Left ventricle myocardium inferior (tissue), 1 donor: ENCODE measurements around the gene SPTLC2. TPM values are rescaled to one million over a fixed set of nuclear protein-coding genes. Genes with fewer than 3 reads are reported as not detected.

ENCODE experiments used
- DNase-seq: peaks from one replicate; pipeline ENCODE4 v3.0.0-alpha.2; 2020
- H3K27ac ChIP-seq: fragments of 200-600 bp; replicated peaks from 2 replicates; pipeline ENCODE4 v1.8.0; 2021
- H3K27me3 ChIP-seq: fragments of 200-600 bp; 2 replicates; pipeline ENCODE4 v1.8.0; 2021; ENCODE audit warnings: low read depth
- H3K36me3 ChIP-seq: fragments of 200-600 bp; 2 replicates; pipeline ENCODE4 v1.8.0; 2021
- H3K4me1 ChIP-seq: fragments of 200-600 bp; 2 replicates; pipeline ENCODE4 v1.8.0; 2021
- H3K4me3 ChIP-seq: fragments of 200-600 bp; 2 replicates; pipeline ENCODE4 v1.8.0; 2021; ENCODE audit warnings: mild to moderate bottlenecking, moderate library complexity
- H3K9me3 ChIP-seq: fragments of 200-600 bp; replicated peaks from 2 replicates; pipeline ENCODE4 v1.8.0; 2021
- intact Hi-C: fragments of 100-400 bp; cut with micrococcal nuclease; formaldehyde crosslinking; loops from one replicate; pipeline ENCODE4 v1.11.0; 2022
- total RNA-seq: library from RNA; stranded (reverse); fragmentation: NEBNext Ultra II Directional; extraction: Animal tissue kit (Norgen Biotek cat#: 25700); gene quantifications from one replicate; pipeline ENCODE4 v1.2.1, GENCODE V29; 2021
- TF ChIP-seq, protein P1 (sequence below): fragments of 200-600 bp; IDR thresholded peaks from 2 replicates; pipeline ENCODE4 v1.8.0; 2021; ENCODE audit warnings: antibody characterized with exemption, mild to moderate bottlenecking, borderline replicate concordance
- donor health status: DM: no; HTN: yes; CAD: no; lungs with severe emphysema.

Gene SPTLC2
- total RNA-seq, 1 donor from 2014 or later: 11.5 TPM

DNA sequence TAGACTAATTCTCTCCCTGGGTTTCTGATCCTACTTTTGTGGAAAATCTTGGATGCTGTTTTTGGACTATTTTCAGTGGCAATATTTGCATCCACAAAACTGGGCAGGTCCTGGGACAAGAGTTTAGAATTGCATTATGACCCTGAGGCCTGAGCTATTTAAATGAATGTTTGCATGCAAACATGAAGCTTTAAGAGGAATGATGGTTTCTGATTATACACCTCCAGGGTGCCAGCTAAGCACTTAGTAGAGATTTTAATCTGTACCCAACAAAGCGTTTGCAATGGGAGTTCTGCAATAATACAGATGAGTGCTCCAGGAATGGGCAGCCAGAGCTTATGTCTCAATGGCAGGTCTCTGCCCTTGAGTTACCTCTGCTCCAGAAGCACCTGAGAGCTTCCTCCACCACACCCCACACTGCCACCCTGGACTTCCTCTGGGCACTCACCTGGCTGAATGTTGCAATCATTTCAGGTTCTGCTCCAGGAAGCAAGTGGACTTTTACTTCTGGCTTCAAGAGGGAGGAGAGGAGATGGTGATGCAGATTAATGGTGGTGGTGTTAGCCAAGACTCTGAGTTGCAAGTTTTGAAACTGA, 6.0 kb upstream of the SPTLC2 start:
- Histone ChIP-seq H3K27me3 (no peaks in the 10 kb centered on the region), H3K9me3 (no peaks in the 10 kb centered on the region), H3K36me3 (no peaks in the 10 kb centered on the region), H3K4me3 (no peak overlapping the region), H3K27ac (no peak overlapping the region), H3K4me1 (no peaks in the 10 kb centered on the region)
- no peak for DNase-seq
- intact Hi-C loops: no loop called here
- TF ChIP-seq, protein P1, sequence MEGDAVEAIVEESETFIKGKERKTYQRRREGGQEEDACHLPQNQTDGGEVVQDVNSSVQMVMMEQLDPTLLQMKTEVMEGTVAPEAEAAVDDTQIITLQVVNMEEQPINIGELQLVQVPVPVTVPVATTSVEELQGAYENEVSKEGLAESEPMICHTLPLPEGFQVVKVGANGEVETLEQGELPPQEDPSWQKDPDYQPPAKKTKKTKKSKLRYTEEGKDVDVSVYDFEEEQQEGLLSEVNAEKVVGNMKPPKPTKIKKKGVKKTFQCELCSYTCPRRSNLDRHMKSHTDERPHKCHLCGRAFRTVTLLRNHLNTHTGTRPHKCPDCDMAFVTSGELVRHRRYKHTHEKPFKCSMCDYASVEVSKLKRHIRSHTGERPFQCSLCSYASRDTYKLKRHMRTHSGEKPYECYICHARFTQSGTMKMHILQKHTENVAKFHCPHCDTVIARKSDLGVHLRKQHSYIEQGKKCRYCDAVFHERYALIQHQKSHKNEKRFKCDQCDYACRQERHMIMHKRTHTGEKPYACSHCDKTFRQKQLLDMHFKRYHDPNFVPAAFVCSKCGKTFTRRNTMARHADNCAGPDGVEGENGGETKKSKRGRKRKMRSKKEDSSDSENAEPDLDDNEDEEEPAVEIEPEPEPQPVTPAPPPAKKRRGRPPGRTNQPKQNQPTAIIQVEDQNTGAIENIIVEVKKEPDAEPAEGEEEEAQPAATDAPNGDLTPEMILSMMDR: no peak

DNA sequence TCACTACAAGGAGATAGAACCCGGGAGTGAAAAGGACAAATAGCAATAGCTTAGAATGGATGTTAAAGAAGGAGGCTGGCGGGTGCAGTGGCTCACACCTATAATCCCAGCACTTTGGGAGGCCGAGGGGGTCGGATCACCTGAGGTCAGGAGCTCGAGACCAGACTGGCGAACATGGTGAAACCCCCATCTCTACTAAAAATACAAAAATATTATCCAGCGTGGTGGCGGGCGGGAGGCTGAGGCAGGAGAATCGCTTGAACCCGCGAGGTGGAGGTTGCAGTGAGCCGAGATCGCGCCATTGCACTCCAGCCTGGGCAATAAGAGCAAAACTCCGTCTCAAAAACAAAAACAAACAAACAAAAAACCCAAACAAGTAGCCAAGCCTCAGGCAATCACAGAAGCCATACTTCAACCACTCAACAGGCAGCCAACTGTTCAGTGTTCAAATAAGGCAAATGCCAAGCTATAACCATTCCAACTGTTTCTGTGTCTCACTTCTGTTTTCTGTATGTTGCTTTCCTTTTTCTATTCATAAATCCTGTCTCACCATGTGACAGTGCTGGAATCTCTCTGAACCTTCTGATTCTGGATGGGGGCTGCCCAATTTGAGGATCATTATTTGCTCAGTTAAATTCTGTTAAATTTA, 3.9 kb upstream of the SPTLC2 start:
- H3K9me3 ChIP-seq: no peaks in the 10 kb centered on the region
- no peaks in the 10 kb centered on the region for H3K27me3 ChIP-seq
- TF ChIP-seq, protein P1: no peak
- peaks cover 11% of the 10 kb centered on the region for H3K4me1 ChIP-seq
- no peaks in the 10 kb centered on the region for H3K36me3 ChIP-seq
- no peak for DNase-seq
- intact Hi-C loops: no loop called here
- no peak overlapping the region for H3K4me3 ChIP-seq
- no peak overlapping the region for H3K27ac ChIP-seq

DNA sequence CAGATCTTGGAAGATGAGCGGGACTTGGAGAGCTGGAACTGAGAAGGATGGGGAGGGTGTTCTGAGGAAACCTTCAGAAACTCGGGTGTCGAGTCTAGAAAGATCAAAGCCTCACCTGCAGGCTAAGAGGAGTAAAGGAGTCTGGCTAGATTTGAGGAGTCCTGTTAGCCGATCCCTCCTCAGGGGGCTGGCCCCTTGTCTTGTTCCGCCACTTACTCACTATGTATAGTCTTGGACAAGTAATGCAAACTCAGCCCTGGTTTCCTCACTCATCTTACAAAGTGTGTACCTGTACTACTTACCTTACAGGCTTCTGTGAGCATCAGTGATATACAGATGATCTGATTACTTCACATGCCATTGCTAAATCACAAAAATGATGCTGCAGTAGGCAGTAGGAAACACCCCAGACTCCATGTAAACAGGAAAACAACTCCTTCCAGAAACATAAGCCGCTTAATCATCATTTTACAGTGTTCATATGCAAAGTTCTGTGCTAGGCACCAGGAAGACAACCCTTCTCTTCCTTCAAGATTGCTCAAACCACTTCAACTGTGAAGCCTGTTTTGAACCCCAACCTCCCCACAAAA, 2.0 kb upstream of the SPTLC2 start:
- H3K36me3 ChIP-seq: no peaks in the 10 kb centered on the region
- intact Hi-C loops: no loop called here
- no peaks in the 10 kb centered on the region for H3K27me3 ChIP-seq
- no peaks in the 10 kb centered on the region for H3K9me3 ChIP-seq
- DNase-seq: no peak
- H3K4me3 ChIP-seq: no peak overlapping the region
- peaks cover 23% of the 10 kb centered on the region for H3K4me1 ChIP-seq
- no peak overlapping the region for H3K27ac ChIP-seq
- TF ChIP-seq, protein P1: no peak

DNA sequence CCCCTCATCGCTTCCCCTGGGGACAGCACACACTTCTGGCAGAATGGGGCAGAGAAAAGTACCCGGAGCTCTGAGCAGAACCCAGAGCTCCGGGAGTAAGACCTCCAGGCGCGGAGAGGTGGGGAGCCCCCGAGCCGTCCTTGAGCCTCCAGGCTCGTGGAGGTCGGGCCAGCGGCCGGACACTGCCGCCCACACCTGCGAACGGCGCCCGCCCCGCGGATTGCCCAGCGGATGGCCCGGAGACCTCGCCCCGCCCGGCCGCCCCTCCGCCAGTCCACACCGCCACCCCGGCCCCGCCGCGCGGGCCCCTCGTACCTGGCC, 344 bp downstream of the SPTLC2 start:
- no peaks in the 10 kb centered on the region for H3K27me3 ChIP-seq

DNA sequence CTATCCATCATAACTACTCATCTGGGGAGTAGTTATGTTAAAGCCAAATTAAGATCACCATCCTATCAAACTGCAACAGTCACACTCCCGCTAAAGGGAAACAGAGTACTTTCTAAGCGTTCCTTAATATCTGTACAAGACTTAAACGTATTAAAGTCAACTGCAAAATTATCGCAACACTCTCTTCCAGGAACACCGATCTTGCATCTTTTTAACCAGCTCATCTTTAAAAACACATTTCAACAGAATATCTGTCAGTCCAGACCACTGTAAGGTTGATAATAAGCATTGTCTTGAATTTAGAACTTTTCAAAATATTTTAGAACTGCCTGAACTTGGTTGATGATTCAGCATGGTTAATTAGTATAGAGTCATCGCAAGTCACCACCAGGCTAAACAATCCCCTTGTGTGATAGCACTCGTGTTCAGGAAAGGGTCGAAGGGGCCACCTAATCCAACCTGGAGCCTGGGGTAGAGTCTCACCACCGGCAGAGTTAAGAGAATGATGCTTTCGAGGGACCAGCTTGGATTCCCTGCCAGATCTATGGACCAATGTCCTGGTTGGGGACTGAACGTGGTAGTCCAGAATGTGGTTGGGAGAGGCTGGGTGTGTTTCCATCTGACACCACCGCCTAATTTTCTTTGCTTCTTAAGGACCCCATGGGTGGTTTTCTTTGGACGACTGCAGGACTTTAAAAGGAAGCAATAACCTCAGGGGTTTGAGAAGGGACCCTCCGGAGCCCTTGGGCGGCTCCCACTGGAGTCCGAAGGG, 890 bp downstream of the SPTLC2 start:
- H3K36me3 ChIP-seq: no peaks in the 10 kb centered on the region
- H3K4me3 ChIP-seq: peak overlapping the region; percentile 90
- H3K4me1 ChIP-seq: peaks cover 29% of the 10 kb centered on the region
- no peaks in the 10 kb centered on the region for H3K9me3 ChIP-seq
- H3K27me3 ChIP-seq: no peaks in the 10 kb centered on the region
- TF ChIP-seq, protein P1: no peak
- intact Hi-C loops: no loop called here
- no peak for DNase-seq
- peak overlapping the region; percentile 93 for H3K27ac ChIP-seq

More for the DNA sequence above, 344 bp downstream of the SPTLC2 start:
- TF ChIP-seq, protein P1: no peak
- intact Hi-C loops: no loop called here
- Histone ChIP-seq H3K27ac (peak overlapping the region; percentile 93), H3K4me3 (peak overlapping the region; percentile 90), H3K4me1 (peaks cover 29% of the 10 kb centered on the region), H3K36me3 (no peaks in the 10 kb centered on the region), H3K9me3 (no peaks in the 10 kb centered on the region)
- no peak for DNase-seq
